ENCODE data around the gene ATP11B.

DNA sequence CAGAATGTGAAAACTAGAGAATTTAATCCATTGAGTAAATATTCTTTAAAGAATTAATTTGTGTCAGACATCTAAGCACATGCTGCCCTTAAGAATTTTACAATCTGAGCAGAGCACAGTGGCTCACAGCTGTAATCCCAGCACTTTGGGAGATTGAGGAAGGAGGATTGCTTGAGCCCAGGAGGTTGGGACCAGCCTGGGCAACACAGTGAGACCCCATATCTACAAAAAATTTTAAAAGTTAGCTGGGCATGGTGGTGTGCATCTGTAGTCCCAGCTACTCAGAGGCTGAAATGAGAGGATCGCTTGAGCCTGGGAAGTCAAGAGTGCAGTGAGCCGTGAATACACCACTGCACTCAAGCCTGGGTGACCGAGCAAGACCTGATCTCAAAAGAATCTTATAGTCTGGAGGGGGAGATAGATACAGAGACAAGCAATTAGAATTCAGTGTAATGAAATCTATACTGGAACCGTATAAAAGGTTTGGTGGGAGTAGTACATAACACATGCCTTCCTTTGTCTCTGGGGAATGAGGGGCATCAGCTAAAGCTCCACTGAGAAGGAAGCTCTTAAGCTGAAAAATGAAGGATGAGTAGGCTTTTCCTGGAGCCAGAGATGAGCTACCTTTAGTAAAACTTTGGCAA, 21.2 kb downstream of the ATP11B start:
- TF ChIP-seq, protein P1, sequence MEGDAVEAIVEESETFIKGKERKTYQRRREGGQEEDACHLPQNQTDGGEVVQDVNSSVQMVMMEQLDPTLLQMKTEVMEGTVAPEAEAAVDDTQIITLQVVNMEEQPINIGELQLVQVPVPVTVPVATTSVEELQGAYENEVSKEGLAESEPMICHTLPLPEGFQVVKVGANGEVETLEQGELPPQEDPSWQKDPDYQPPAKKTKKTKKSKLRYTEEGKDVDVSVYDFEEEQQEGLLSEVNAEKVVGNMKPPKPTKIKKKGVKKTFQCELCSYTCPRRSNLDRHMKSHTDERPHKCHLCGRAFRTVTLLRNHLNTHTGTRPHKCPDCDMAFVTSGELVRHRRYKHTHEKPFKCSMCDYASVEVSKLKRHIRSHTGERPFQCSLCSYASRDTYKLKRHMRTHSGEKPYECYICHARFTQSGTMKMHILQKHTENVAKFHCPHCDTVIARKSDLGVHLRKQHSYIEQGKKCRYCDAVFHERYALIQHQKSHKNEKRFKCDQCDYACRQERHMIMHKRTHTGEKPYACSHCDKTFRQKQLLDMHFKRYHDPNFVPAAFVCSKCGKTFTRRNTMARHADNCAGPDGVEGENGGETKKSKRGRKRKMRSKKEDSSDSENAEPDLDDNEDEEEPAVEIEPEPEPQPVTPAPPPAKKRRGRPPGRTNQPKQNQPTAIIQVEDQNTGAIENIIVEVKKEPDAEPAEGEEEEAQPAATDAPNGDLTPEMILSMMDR (IDR thresholded peaks at IDR 0.05): no peak
- no peak for TF ChIP-seq POLR2A (IDR thresholded peaks at IDR 0.05)

All from thyroid gland (tissue), 4 donors.